DOHH2 (cell line): Measurements from ENCODE around the gene AQP1.

ENCODE experiments used
- CTCF ChIP-seq: fragments of 200-600 bp; sonication (generic); IDR thresholded peaks from one replicate; pipeline ENCODE4 v1.5.1; 2014; ENCODE audit warnings: antibody characterized with exemption, mild to moderate bottlenecking, low read depth, low read length; ENCODE audit not compliant: poor library complexity, severe bottlenecking
- EZH2phosphoT487 ChIP-seq: fragments of 200-600 bp; sonication (generic); IDR thresholded peaks from 2 replicates; pipeline ENCODE4 v1.6.1; 2017; ENCODE audit warnings: borderline replicate concordance, mild to moderate bottlenecking, antibody characterized with exemption, low read length, moderate library complexity, mixed read lengths

GRCh38 chr7:30931161-30931928 is 19.7 kb downstream of the AQP1 start:
- TF ChIP-seq CTCF (no peak), EZH2phosphoT487 (no peak)
